BE2C (cell line): Measurements from ENCODE around the gene BID.

Experiments
- DNase-seq: peaks from one replicate; pipeline ENCODE4 v3.0.0-alpha.2; 2020
- H3K27me3 ChIP-seq: fragments of 250-450 bp; sonication (Bioruptor Pico); 2 replicates; pipeline ENCODE4 v1.5.1; 2020; ENCODE audit warnings: mild to moderate bottlenecking
- H3K36me3 ChIP-seq: fragments of 250-450 bp; sonication (Bioruptor Pico); 2 replicates; pipeline ENCODE4 v1.5.1; 2020; ENCODE audit warnings: mild to moderate bottlenecking
- H3K4me1 ChIP-seq: fragments of 250-450 bp; sonication (Bioruptor Pico); 2 replicates; pipeline ENCODE4 v1.5.1; 2020
- H3K4me3 ChIP-seq: 2 replicates; pipeline ENCODE4 v1.5.1; 2011; ENCODE audit warnings: low read depth, low read length
- H3K9me3 ChIP-seq: fragments of 250-450 bp; sonication (Bioruptor Pico); 2 replicates; pipeline ENCODE4 v1.5.1; 2020
- CTCF ChIP-seq: IDR thresholded peaks from 2 replicates; pipeline ENCODE4 v1.5.1; 2012; ENCODE audit warnings: mild to moderate bottlenecking, low read depth, low read length

The BID gene

GRCh38 chr22:17746916-17747315, 27.4 kb downstream of the BID start:
- no peak for TF ChIP-seq CTCF
- no peak overlapping the region for H3K4me3 ChIP-seq
- no peaks in the 10 kb centered on the region for H3K36me3 ChIP-seq

GRCh38 chr22:17744430-17744829, 29.8 kb downstream of the BID start:
- no peak for DNase-seq
- Histone ChIP-seq H3K4me1 (no peaks in the 10 kb centered on the region), H3K27me3 (no peaks in the 10 kb centered on the region), H3K9me3 (no peaks in the 10 kb centered on the region), H3K4me3 (no peak overlapping the region), H3K36me3 (no peaks in the 10 kb centered on the region)
- TF ChIP-seq CTCF: no peak

More at GRCh38 chr22:17746916-17747315, 27.4 kb downstream of the BID start:
- no peak for DNase-seq
- Histone ChIP-seq H3K27me3 (no peaks in the 10 kb centered on the region), H3K4me1 (no peaks in the 10 kb centered on the region), H3K9me3 (no peaks in the 10 kb centered on the region)

GRCh38 chr22:17743661-17744411, 30.4 kb downstream of the BID start:
- Histone ChIP-seq H3K9me3 (no peaks in the 10 kb centered on the region), H3K4me3 (no peak overlapping the region), H3K27me3 (no peaks in the 10 kb centered on the region), H3K36me3 (no peaks in the 10 kb centered on the region; the same call in 1 of the 2 replicates), H3K4me1 (no peaks in the 10 kb centered on the region)
- TF ChIP-seq CTCF: no peak
- DNase-seq: no peak

- H3K27me3 ChIP-seq: no peaks in the 10 kb centered on the region
- no peaks in the 10 kb centered on the region for H3K9me3 ChIP-seq
- H3K4me1 ChIP-seq: no peaks in the 10 kb centered on the region
- no peak overlapping the region for H3K4me3 ChIP-seq
- no peaks in the 10 kb centered on the region; the same call in 1 of the 2 replicates for H3K36me3 ChIP-seq
- DNase-seq: peak; percentile 81
- TF ChIP-seq CTCF: peak; percentile 86
Observed at GRCh38 chr22:17742527-17742902, 31.8 kb downstream of the BID start.

GRCh38 chr22:17741866-17742526, 32.3 kb downstream of the BID start:
- no peak for TF ChIP-seq CTCF
- Histone ChIP-seq H3K27me3 (no peaks in the 10 kb centered on the region), H3K9me3 (no peaks in the 10 kb centered on the region), H3K4me1 (no peaks in the 10 kb centered on the region), H3K36me3 (no peaks in the 10 kb centered on the region; the same call in none of the 2 replicates), H3K4me3 (no peak overlapping the region)
- DNase-seq: no peak
